ENCODE data around the gene ACLY.

- TF ChIP-seq CTCF (IDR thresholded peaks at IDR 0.05) (no peak), POLR2A (IDR thresholded peaks at IDR 0.05) (peak; percentile 37)
These were observed 82.8 kb downstream of the ACLY start, which contains the start of gene NT5C3B for GRCh38 chr17:41835800-41836549.
